Kidney (tissue), 14 donors: ENCODE results near the gene PIGV. TPM values are rescaled to one million over a fixed set of nuclear protein-coding genes. Genes with fewer than 3 reads are reported as not detected.

Experiments
- DNase-seq, 5 donors: peaks; one replicate each; pipeline ENCODE4 v3.0.0-alpha.2; 2013 to 2020
- FAIRE-seq: peaks from 2 replicates; lab custom pipeline; 2012; peaks lifted over from hg19 to GRCh38; lab: Jason Lieb, UNC
- H3K27ac ChIP-seq, 2 donors: one replicate each; pipeline ENCODE4 v1.7.0; 2013; ENCODE audit warnings: low read depth in 2 of 2, low read length in 2 of 2, inconsistent platforms in 1 of 2
- H3K27me3 ChIP-seq: one replicate; pipeline ENCODE4 v1.7.1; 2013; ENCODE audit warnings: low read length, inconsistent platforms; ENCODE audit not compliant: control insufficient read depth, insufficient read depth
- H3K36me3 ChIP-seq, 3 donors: one replicate each; pipeline versions ENCODE4 v1.7.0 to v1.7.1; 2013; ENCODE audit warnings: low read length in 3 of 3, control low read depth in 1 of 3, inconsistent platforms in 1 of 3; ENCODE audit not compliant: insufficient read depth in 3 of 3, control insufficient read depth in 2 of 3
- H3K4me1 ChIP-seq, 3 donors: one replicate each; pipeline versions ENCODE4 v1.7.0 to v1.7.1; 2013; ENCODE audit warnings: low read length in 3 of 3, inconsistent platforms in 1 of 3, low read depth in 1 of 3; ENCODE audit not compliant: control insufficient read depth in 2 of 3, insufficient read depth in 2 of 3
- H3K4me3 ChIP-seq, 3 donors: one replicate each; pipeline versions ENCODE4 v1.7.0 to v1.8.1; 2013; ENCODE audit warnings: low read length in 3 of 3, control low read depth in 1 of 3, inconsistent platforms in 1 of 3
- H3K9ac ChIP-seq, 3 donors: one replicate each; pipeline versions ENCODE4 v1.7.0 to v1.7.1; 2013; ENCODE audit warnings: low read length in 3 of 3, control low read depth in 1 of 3, inconsistent platforms in 1 of 3
- H3K9me3 ChIP-seq, 3 donors: one replicate each; pipeline versions ENCODE4 v1.7.0 to v1.7.1; 2013; ENCODE audit warnings: low read length in 3 of 3, control low read depth in 1 of 3, inconsistent platforms in 1 of 3; ENCODE audit not compliant: control insufficient read depth in 2 of 3, insufficient read depth in 1 of 3
- intact Hi-C: fragments of 100-400 bp; cut with DNase I; formaldehyde crosslinking; loops from one replicate; pipeline ENCODE4 v1.11.1; 2022
- polyA plus RNA-seq: library from polyadenylated mRNA; stranded (reverse); fragments of 350-450 nt; fragmentation: Illumina TruSeq; extraction: RNeasy Lipid Tissue Mini Kit (QIAGEN cat#74804); gene quantifications from one replicate; pipeline ENCODE4 v1.2.3, GENCODE V29; 2014; ENCODE audit warnings: low read depth, low replicate concordance; ENCODE audit not compliant: insufficient read depth
- total RNA-seq: library from RNA; stranded (reverse); fragmentation: NEBNext Ultra II Directional; extraction: Animal tissue kit (Norgen Biotek cat#: 25700); gene quantifications from one replicate; pipeline ENCODE4 v1.2.1, GENCODE V29; 2021
- TF ChIP-seq, protein P1 (sequence below): IDR thresholded peaks from 3 replicates; pipeline ENCODE4 v1.5.1; 2012; ENCODE audit warnings: mild to moderate bottlenecking, moderate library complexity, borderline replicate concordance; ENCODE audit not compliant: insufficient read depth; ENCODE audit errors: extremely low read depth
- donor health status: control.
- donor health status: control.
- donor health status: control.
- donor health status: control.
- donor health status: control.
- donor health status: DM: yes; HTN: yes; CAD: no.
- donor health status: Normal renal cell carcinoma (clear cell type).

PIGV gene
- total and polyA plus RNA-seq, 2 donors from 2014 or later = 13.8 to 15.5 TPM

DNA sequence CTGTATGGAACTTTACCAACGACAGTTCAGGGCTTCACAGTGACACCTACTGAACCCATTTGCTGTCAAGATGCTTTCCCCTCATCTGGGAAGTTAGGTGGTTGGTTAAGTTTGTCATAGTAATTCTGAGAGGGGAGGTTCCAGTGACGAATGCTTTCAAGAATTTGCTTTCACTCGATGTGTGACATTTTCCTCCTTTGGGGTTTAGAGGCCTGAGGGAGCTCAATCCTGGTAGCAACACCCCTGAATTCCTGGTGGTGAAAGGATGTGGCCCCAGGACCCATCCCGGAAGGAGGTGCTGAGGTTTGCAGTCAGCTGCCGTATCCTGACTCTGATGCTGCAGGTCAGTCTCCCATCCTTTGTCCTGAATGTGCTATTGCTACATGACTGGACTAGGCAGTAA is 2.8 kb downstream of the PIGV start:
- no peak overlapping the region for H3K9ac ChIP-seq
- H3K27ac ChIP-seq = no peak overlapping the region
- FAIRE-seq = no peak
- intact Hi-C loops = loop anchor here (5.0 kb wide), 1 partner anchor 188 kb away; no protein-coding TSS in a partner anchor
- no peaks in the 10 kb centered on the region for H3K27me3 ChIP-seq
- H3K36me3 ChIP-seq = peaks cover 0 to 12% (median 11%) of the 10 kb centered on the region in 3 donors
- H3K4me3 ChIP-seq = no peak overlapping the region
- no peaks in the 10 kb centered on the region for H3K9me3 ChIP-seq
- no peak for DNase-seq
- peaks cover 10 to 21% (median 15%) of the 10 kb centered on the region in 3 donors for H3K4me1 ChIP-seq
- TF ChIP-seq, protein P1, sequence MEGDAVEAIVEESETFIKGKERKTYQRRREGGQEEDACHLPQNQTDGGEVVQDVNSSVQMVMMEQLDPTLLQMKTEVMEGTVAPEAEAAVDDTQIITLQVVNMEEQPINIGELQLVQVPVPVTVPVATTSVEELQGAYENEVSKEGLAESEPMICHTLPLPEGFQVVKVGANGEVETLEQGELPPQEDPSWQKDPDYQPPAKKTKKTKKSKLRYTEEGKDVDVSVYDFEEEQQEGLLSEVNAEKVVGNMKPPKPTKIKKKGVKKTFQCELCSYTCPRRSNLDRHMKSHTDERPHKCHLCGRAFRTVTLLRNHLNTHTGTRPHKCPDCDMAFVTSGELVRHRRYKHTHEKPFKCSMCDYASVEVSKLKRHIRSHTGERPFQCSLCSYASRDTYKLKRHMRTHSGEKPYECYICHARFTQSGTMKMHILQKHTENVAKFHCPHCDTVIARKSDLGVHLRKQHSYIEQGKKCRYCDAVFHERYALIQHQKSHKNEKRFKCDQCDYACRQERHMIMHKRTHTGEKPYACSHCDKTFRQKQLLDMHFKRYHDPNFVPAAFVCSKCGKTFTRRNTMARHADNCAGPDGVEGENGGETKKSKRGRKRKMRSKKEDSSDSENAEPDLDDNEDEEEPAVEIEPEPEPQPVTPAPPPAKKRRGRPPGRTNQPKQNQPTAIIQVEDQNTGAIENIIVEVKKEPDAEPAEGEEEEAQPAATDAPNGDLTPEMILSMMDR = no peak

DNA sequence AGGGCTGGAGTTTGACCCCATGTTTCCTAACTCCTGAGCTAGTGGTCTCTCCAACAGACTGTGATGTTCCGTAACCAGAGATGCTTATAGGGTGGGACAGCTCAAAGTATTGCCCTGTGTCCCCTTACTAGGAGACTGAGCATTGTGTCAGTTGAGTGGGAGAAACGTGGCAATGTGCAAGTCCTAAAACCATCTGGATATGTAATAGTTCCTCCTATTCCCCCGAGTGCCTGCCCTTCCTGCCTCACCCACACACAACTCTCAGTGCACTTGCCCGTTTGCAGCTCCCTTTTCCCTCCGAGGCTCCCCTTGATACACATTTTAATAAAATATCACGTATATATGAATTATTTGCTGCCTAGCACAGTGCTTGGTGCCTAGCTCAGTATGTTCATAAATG is 3.4 kb downstream of the PIGV start:
- H3K36me3 ChIP-seq = peaks cover 0 to 12% (median 11%) of the 10 kb centered on the region in 3 donors
- no peak overlapping the region for H3K27ac ChIP-seq
- DNase-seq (no peak), FAIRE-seq (no peak)
- H3K9ac ChIP-seq = no peak overlapping the region
- H3K27me3 ChIP-seq = no peaks in the 10 kb centered on the region
- intact Hi-C loops = loop anchor here (5.0 kb wide), 1 partner anchor 189 kb away; no protein-coding TSS in a partner anchor
- TF ChIP-seq, protein P1 = no peak
- H3K4me1 ChIP-seq = peaks cover 5 to 16% (median 9%) of the 10 kb centered on the region in 3 donors
- H3K9me3 ChIP-seq = no peaks in the 10 kb centered on the region
- no peak overlapping the region for H3K4me3 ChIP-seq

DNA sequence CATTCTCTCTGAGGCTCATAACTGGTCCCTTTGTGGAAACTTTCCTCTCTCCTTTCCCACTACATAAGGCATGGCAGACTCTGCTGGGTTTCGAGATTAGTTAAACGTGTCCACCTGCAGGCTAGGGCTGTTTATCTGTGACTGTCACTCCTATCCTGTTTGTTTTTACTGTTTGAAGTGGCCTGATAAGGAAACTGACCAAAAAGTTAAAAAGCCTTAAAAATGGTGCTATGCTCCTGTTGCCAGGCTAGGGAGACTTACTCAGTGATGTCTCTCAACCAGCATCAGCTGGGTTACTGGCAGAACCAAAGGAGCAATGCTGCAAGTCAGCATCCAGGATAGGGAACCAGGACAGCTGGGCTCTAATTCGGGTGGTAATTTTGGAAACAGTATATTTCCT is 3.9 kb downstream of the PIGV start:
- peaks cover 3 to 11% (median 5%) of the 10 kb centered on the region in 3 donors for H3K4me1 ChIP-seq
- H3K9me3 ChIP-seq = no peaks in the 10 kb centered on the region
- peaks cover 0 to 12% (median 11%) of the 10 kb centered on the region in 3 donors for H3K36me3 ChIP-seq
- FAIRE-seq (no peak), DNase-seq (no peak)
- TF ChIP-seq, protein P1 = no peak
- intact Hi-C loops = loop anchor here (5.0 kb wide), 1 partner anchor 189 kb away; no protein-coding TSS in a partner anchor
- H3K4me3 ChIP-seq = no peak overlapping the region
- no peak overlapping the region for H3K9ac ChIP-seq
- no peaks in the 10 kb centered on the region for H3K27me3 ChIP-seq
- H3K27ac ChIP-seq = no peak overlapping the region
